ENCODE data around the gene HLA-DMB.

The HLA-DMB gene

GRCh38 chr6:32956176-32956575, 15.3 kb upstream of the HLA-DMB start:
- no peak for TF ChIP-seq POLR2A (IDR thresholded peaks at IDR 0.05; ENCODE audit: low read depth, low read length)
- no peak for TF ChIP-seq TAF1 (IDR thresholded peaks at IDR 0.05; ENCODE audit: borderline replicate concordance, low read depth, low read length)
- peak; percentile 48 for FAIRE-seq
- no peak for DNase-seq (ENCODE audit: insufficient read length)

GRCh38 chr6:32954986-32955802, 14.4 kb upstream of the HLA-DMB start:
- DNase-seq (ENCODE audit: insufficient read length) (no peak), FAIRE-seq (peak; percentile 76)
- TF ChIP-seq TAF1 (IDR thresholded peaks at IDR 0.05; ENCODE audit: borderline replicate concordance, low read depth, low read length), result no peak
- TF ChIP-seq POLR2A (IDR thresholded peaks at IDR 0.05; ENCODE audit: low read depth, low read length), result no peak
- TF ChIP-seq POLR2AphosphoS5 (IDR thresholded peaks at IDR 0.05; ENCODE audit: low read depth, low read length), result no peak

GRCh38 chr6:32954267-32954666, 13.4 kb upstream of the HLA-DMB start:
- no peak for DNase-seq (ENCODE audit: insufficient read length)
- TF ChIP-seq POLR2AphosphoS5 (IDR thresholded peaks at IDR 0.05; ENCODE audit: low read depth, low read length), result no peak
- no peak for TF ChIP-seq POLR2A (IDR thresholded peaks at IDR 0.05; ENCODE audit: low read depth, low read length)
- no peak for TF ChIP-seq TAF1 (IDR thresholded peaks at IDR 0.05; ENCODE audit: borderline replicate concordance, low read depth, low read length)
- peak; percentile 17 for FAIRE-seq

GRCh38 chr6:32953775-32954174, 12.9 kb upstream of the HLA-DMB start:
- DNase-seq (ENCODE audit: insufficient read length) (no peak), FAIRE-seq (peak; percentile 69)
- TF ChIP-seq TAF1 (IDR thresholded peaks at IDR 0.05; ENCODE audit: borderline replicate concordance, low read depth, low read length) (no peak), POLR2AphosphoS5 (IDR thresholded peaks at IDR 0.05; ENCODE audit: low read depth, low read length) (no peak), POLR2A (IDR thresholded peaks at IDR 0.05; ENCODE audit: low read depth, low read length) (no peak)

GRCh38 chr6:32952817-32953739, 12.2 kb upstream of the HLA-DMB start, which contains the start of gene HLA-DMA:
HLA-DMA (minus strand) TSS chr6:32953097; CDS start chr6:32953036, 61 bp downstream.
- peak; percentile 100 for FAIRE-seq
- peak; percentile 63 for DNase-seq (ENCODE audit: insufficient read length)
- TF ChIP-seq POLR2A (IDR thresholded peaks at IDR 0.05; ENCODE audit: low read depth, low read length) (peak; percentile 99), TAF1 (IDR thresholded peaks at IDR 0.05; ENCODE audit: borderline replicate concordance, low read depth, low read length) (peak; percentile 83), POLR2AphosphoS5 (IDR thresholded peaks at IDR 0.05; ENCODE audit: low read depth, low read length) (peak; percentile 99)

GRCh38 chr6:32950449-32950848, 9.6 kb upstream of the HLA-DMB start:
- FAIRE-seq (no peak), DNase-seq (ENCODE audit: insufficient read length) (no peak)
- 0 out of 2 replicates have a peak, but pooled peaks have one; percentile 18 for TF ChIP-seq POLR2AphosphoS5 (IDR thresholded peaks at IDR 0.05; ENCODE audit: low read depth, low read length)
- no peak for TF ChIP-seq TAF1 (IDR thresholded peaks at IDR 0.05; ENCODE audit: borderline replicate concordance, low read depth, low read length)

- FAIRE-seq, result peak; percentile 90
- no peak for TF ChIP-seq POLR2AphosphoS5 (IDR thresholded peaks at IDR 0.05; ENCODE audit: low read depth, low read length)
- no peak for TF ChIP-seq TAF1 (IDR thresholded peaks at IDR 0.05; ENCODE audit: borderline replicate concordance, low read depth, low read length)
- TF ChIP-seq POLR2A (IDR thresholded peaks at IDR 0.05; ENCODE audit: low read depth, low read length), result no peak; the same call in 1 of the 2 replicates
- no peak for DNase-seq (ENCODE audit: insufficient read length)
Measured at GRCh38 chr6:32950010-32950409, 9.2 kb upstream of the HLA-DMB start.

GRCh38 chr6:32949113-32949512, 8.3 kb upstream of the HLA-DMB start:
- DNase-seq (ENCODE audit: insufficient read length) (no peak), FAIRE-seq (no peak)
- TF ChIP-seq POLR2AphosphoS5 (IDR thresholded peaks at IDR 0.05; ENCODE audit: low read depth, low read length) (0 out of 2 replicates have a peak, but pooled peaks have one; percentile 5), POLR2A (IDR thresholded peaks at IDR 0.05; ENCODE audit: low read depth, low read length) (peak; percentile 20; the same call in 1 of the 2 replicates), TAF1 (IDR thresholded peaks at IDR 0.05; ENCODE audit: borderline replicate concordance, low read depth, low read length) (no peak)

- FAIRE-seq (peak; percentile 87), DNase-seq (ENCODE audit: insufficient read length) (no peak)
Measured at GRCh38 chr6:32947552-32948465, 7.0 kb upstream of the HLA-DMB start.

GRCh38 chr6:32946893-32947292, 6.1 kb upstream of the HLA-DMB start:
- DNase-seq (ENCODE audit: insufficient read length), result no peak
- TF ChIP-seq POLR2AphosphoS5 (IDR thresholded peaks at IDR 0.05; ENCODE audit: low read depth, low read length) (no peak), POLR2A (IDR thresholded peaks at IDR 0.05; ENCODE audit: low read depth, low read length) (no peak), TAF1 (IDR thresholded peaks at IDR 0.05; ENCODE audit: borderline replicate concordance, low read depth, low read length) (no peak)
- no peak for FAIRE-seq

More at GRCh38 chr6:32947552-32948465, 7.0 kb upstream of the HLA-DMB start:
- TF ChIP-seq TAF1 (IDR thresholded peaks at IDR 0.05; ENCODE audit: borderline replicate concordance, low read depth, low read length) (no peak), POLR2AphosphoS5 (IDR thresholded peaks at IDR 0.05; ENCODE audit: low read depth, low read length) (peak; percentile 85; the same call in 1 of the 2 replicates), POLR2A (IDR thresholded peaks at IDR 0.05; ENCODE audit: low read depth, low read length) (peak; percentile 72; the same call in 1 of the 2 replicates)

Measured in GM12892 (cell line).